ENCODE data around the gene ZNF319. TPM values are rescaled to one million over a fixed set of nuclear protein-coding genes. Genes with fewer than 3 reads are reported as not detected.

Gene ZNF319
- polyA plus RNA-seq, 1 experiment: 4.7 TPM

DNA sequence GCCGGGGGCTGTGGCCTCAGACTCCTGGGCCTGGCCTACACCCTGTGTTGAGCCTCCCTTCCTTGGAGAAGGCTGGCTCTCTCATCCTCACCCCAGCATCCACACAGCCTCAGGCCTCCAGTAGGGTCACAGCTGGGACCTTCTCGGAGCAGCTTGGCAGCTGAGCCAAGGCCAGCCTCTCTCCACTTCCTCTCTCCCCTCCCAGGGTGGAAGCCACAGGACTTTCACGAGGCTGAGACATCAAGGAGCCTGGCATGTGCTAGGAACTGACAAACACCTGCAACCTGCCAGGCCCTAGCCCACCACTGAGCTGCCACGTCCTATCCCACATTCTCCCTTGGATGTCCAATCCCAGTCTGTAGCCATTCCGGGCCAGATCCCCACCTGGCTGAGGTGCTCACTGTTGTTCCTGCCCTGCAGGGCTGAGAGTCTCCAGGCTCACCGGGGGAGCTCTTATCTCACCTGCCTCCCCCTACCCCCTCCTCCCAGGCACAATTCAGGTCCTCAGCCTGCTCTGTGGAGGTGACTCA is 28.1 kb upstream of the ZNF319 start:
- POLR2A ChIA-PET: no interaction called here
- no peak overlapping the region for H3K4me3 ChIP-seq (ENCODE audit: low read depth, low read length)
- no peaks in the 10 kb centered on the region; the same call in 1 of the 2 replicates for H3K9me3 ChIP-seq (ENCODE audit: control insufficient read depth, insufficient read depth, low read length)
- H3K27me3 ChIP-seq (ENCODE audit: control insufficient read depth, insufficient read depth, low read length): peaks cover 45% of the 10 kb centered on the region
- TF ChIP-seq, protein P1, sequence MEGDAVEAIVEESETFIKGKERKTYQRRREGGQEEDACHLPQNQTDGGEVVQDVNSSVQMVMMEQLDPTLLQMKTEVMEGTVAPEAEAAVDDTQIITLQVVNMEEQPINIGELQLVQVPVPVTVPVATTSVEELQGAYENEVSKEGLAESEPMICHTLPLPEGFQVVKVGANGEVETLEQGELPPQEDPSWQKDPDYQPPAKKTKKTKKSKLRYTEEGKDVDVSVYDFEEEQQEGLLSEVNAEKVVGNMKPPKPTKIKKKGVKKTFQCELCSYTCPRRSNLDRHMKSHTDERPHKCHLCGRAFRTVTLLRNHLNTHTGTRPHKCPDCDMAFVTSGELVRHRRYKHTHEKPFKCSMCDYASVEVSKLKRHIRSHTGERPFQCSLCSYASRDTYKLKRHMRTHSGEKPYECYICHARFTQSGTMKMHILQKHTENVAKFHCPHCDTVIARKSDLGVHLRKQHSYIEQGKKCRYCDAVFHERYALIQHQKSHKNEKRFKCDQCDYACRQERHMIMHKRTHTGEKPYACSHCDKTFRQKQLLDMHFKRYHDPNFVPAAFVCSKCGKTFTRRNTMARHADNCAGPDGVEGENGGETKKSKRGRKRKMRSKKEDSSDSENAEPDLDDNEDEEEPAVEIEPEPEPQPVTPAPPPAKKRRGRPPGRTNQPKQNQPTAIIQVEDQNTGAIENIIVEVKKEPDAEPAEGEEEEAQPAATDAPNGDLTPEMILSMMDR (IDR thresholded peaks at IDR 0.05; ENCODE audit: low read depth, low read length): no peak
- no peak overlapping the region for H3K27ac ChIP-seq (ENCODE audit: low read depth, low read length)
- CTCF ChIA-PET: interaction anchor here (0.9 kb wide), 1 partner anchor 93 kb away, joined by 4 read pairs; no protein-coding TSS in a partner anchor
- no peak for DNase-seq (ENCODE audit: low read depth, low spot score)

DNA sequence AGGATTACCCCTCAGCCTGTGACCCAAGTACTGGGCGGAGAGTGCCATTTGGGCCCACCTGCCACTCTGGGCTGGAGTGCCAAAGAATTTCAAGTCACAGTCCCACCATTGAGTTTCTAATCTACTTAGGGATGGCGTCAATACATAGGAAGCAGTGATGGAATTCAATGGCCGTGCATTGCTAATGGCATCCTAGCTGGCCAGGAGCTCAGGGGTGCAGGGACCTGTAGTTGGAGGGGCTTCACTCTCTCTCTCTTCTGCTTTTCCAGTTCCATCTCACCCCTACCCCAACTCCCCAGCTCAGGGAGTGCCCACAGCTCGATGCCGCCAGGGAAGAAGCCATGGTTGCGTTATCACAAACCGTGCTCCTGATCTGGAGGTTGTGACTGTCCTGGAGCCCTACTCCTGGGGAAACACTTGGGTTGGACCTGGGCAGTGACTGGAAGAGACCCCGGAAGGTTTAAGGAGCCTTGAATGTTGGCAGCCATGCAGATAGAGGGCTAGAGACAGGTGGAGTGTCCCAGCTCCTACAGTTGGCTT is 27.5 kb upstream of the ZNF319 start:
- ChIA-PET POLR2A (no interaction called here), CTCF (interaction anchor here (0.6 to 1.6 kb wide), 4 partner anchors 10 to 649 kb away, joined by 3 to 6 read pairs (median 4); no protein-coding TSS in a partner anchor)
- no peak for DNase-seq (ENCODE audit: low read depth, low spot score)
- Histone ChIP-seq H3K27me3 (ENCODE audit: control insufficient read depth, insufficient read depth, low read length) (peaks cover 43% of the 10 kb centered on the region), H3K9me3 (ENCODE audit: control insufficient read depth, insufficient read depth, low read length) (no peaks in the 10 kb centered on the region; the same call in 1 of the 2 replicates), H3K4me3 (ENCODE audit: low read depth, low read length) (no peak overlapping the region), H3K27ac (ENCODE audit: low read depth, low read length) (no peak overlapping the region)
- TF ChIP-seq, protein P1 (IDR thresholded peaks at IDR 0.05; ENCODE audit: low read depth, low read length): no peak

DNA sequence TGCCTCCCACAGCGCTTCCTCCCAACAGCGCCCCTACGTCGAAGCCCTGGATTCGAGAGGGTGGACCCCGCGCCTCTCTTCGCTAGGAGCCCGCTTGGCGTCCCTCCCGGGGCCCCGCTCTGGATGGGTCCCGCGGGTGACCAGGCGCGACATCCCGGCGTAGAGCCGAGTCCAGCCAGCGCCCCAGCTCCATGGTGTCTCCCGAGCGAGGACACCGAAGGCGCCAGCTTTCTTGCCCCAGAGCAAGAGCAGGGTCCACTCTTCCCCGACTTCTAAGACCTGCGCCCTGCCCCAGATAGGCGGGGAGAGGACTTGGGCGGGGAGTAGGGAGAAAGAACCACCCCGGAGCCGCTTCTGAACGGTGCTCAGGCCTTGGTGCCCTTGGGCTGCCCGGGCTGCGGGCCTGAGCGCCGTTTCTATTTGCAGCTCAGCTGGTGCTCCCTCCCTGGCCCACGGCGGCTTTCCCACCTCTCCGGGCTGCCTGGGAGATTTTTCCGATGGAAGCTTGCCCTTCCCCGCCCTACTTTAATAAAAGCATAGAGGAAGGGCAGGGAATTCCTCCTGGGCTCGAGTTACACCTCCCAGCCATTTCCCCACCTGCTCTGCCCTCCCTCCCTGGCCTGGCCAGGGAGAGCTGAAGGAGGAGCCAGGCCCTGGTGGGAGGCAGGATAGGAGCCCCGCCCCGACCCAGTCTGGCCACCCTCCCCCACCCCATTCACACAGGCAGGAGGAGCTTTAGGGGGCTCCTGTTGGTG is 26.9 kb upstream of the ZNF319 start:
- ChIA-PET CTCF (interaction anchor here (0.6 to 1.6 kb wide), 5 partner anchors 9 to 660 kb away, joined by 3 to 6 read pairs (median 3); no protein-coding TSS in a partner anchor), POLR2A (no interaction called here)
- Histone ChIP-seq H3K27ac (ENCODE audit: low read depth, low read length) (no peak overlapping the region), H3K27me3 (ENCODE audit: control insufficient read depth, insufficient read depth, low read length) (peaks cover 42% of the 10 kb centered on the region), H3K9me3 (ENCODE audit: control insufficient read depth, insufficient read depth, low read length) (no peaks in the 10 kb centered on the region; the same call in 1 of the 2 replicates), H3K4me3 (ENCODE audit: low read depth, low read length) (0 out of 2 replicates have a peak overlapping the region, but pooled peaks have one; percentile 4)
- TF ChIP-seq, protein P1 (IDR thresholded peaks at IDR 0.05; ENCODE audit: low read depth, low read length): no peak
- DNase-seq (ENCODE audit: low read depth, low spot score): no peak

DNA sequence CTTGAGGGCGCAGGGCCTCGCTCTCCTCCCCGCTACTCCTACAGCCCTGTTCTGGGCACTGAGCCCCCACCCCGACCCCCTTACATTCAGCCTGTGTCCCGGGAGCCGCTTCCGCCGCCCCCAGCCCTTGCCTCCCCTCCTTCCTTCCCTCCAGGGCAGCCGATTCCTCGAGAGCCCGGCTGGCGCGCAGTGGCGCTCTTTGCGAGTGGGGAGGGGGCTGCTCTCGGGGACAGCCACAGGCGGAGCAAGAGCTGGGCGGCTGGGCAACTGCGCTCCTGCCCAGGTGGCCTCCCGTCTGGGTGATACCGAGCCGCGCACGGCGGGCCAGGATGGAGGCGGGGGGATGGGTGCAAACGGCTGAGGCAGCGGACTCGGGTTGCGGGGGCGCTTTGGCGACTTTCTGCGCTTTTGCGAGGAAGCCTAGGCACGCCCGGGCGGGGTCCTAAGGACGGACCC is 26.3 kb upstream of the ZNF319 start:
- CTCF ChIA-PET: interaction anchor here (0.6 to 1.6 kb wide), 2 partner anchors 8 to 661 kb away, joined by 3 read pairs; no protein-coding TSS in a partner anchor
- Histone ChIP-seq H3K9me3 (ENCODE audit: control insufficient read depth, insufficient read depth, low read length) (no peaks in the 10 kb centered on the region; the same call in 1 of the 2 replicates), H3K27me3 (ENCODE audit: control insufficient read depth, insufficient read depth, low read length) (peaks cover 42% of the 10 kb centered on the region), H3K4me3 (ENCODE audit: low read depth, low read length) (peak overlapping the region; percentile 59; the same call in 1 of the 2 replicates), H3K27ac (ENCODE audit: low read depth, low read length) (no peak overlapping the region)
- POLR2A ChIA-PET: interaction anchor here (1.0 to 3.1 kb wide), 2 partner anchors 95 to 102 kb away, joined by 3 to 12 read pairs; partner anchors contain the start of gene CFAP20
- TF ChIP-seq, protein P1 (IDR thresholded peaks at IDR 0.05; ENCODE audit: low read depth, low read length): no peak
- no peak for DNase-seq (ENCODE audit: low read depth, low spot score)
